ENCODE measurements around the gene PRPH2.
"Not testable (repeated sequence)": the region's sequence is repeated elsewhere in the genome, so short reads cannot be mapped to it uniquely, and the experiment has no call there.

PRPH2 gene

GRCh38 chr6:42698217-42698616 lies 24.2 kb downstream of the PRPH2 start:
- DNase-seq (ENCODE audit: low spot score): no peak

- no peak for DNase-seq (ENCODE audit: low spot score)
These were observed 25.1 kb downstream of the PRPH2 start for GRCh38 chr6:42697268-42697655.

- DNase-seq (ENCODE audit: low spot score): no peak
These were observed 25.7 kb downstream of the PRPH2 start for GRCh38 chr6:42696526-42697267.

- no peak for DNase-seq (ENCODE audit: low spot score)
These were observed 27.8 kb downstream of the PRPH2 start for GRCh38 chr6:42694586-42694985.

- no peak for DNase-seq (ENCODE audit: low spot score)
These were observed 28.6 kb downstream of the PRPH2 start for GRCh38 chr6:42693725-42694323.

- no peak for DNase-seq (ENCODE audit: low spot score)
These were observed 30.1 kb downstream of the PRPH2 start for GRCh38 chr6:42692137-42692911.

- no peak for DNase-seq (ENCODE audit: low spot score)
These were observed 31.5 kb downstream of the PRPH2 start for GRCh38 chr6:42690872-42691271.

- no peak for DNase-seq (ENCODE audit: low spot score)
These were observed 32.2 kb downstream of the PRPH2 start for GRCh38 chr6:42690151-42690702.

GRCh38 chr6:42689371-42689770 lies 33.0 kb downstream of the PRPH2 start:
- no peak for DNase-seq (ENCODE audit: low spot score)

- no peak for DNase-seq (ENCODE audit: low spot score)
These were observed 34.1 kb downstream of the PRPH2 start for GRCh38 chr6:42688281-42688680.

- no peak for DNase-seq (ENCODE audit: low spot score)
These were observed 43.0 kb downstream of the PRPH2 start for GRCh38 chr6:42679358-42679757.

GRCh38 chr6:42674780-42675179 lies 47.6 kb downstream of the PRPH2 start:
- no peak for DNase-seq (ENCODE audit: low spot score)

GRCh38 chr6:42674368-42674767 lies 48.0 kb downstream of the PRPH2 start:
- not testable (repeated sequence) for DNase-seq (ENCODE audit: low spot score)

- no peak for DNase-seq (ENCODE audit: low spot score)
These were observed 57.7 kb downstream of the PRPH2 start for GRCh38 chr6:42664718-42665117.

- peak; percentile 85 for DNase-seq (ENCODE audit: low spot score)
These were observed 60.8 kb downstream of the PRPH2 start for GRCh38 chr6:42661540-42662153.

GRCh38 chr6:42659806-42660205 lies 62.6 kb downstream of the PRPH2 start:
- no peak for DNase-seq (ENCODE audit: low spot score)

GRCh38 chr6:42653851-42654250 lies 68.5 kb downstream of the PRPH2 start:
- no peak for DNase-seq (ENCODE audit: low spot score)

GRCh38 chr6:42652024-42652746 lies 70.2 kb downstream of the PRPH2 start:
- no peak for DNase-seq (ENCODE audit: low spot score)

Data from left forelimb (tissue), 1 donor.